D721Med (cell line): ENCODE measurements around the gene TNFRSF9.

Source experiments
- DNase-seq: peaks from one replicate; pipeline ENCODE4 v3.0.0; 2011; ENCODE audit warnings: low spot score; ENCODE audit not compliant: insufficient read length
- FAIRE-seq: peaks from 2 replicates; lab custom pipeline; 2011; peaks lifted over from hg19 to GRCh38; lab: Jason Lieb, UNC
- TF ChIP-seq, protein P1 (sequence below): IDR thresholded peaks from 2 replicates; pipeline ENCODE4 v1.5.1; 2012; ENCODE audit warnings: mild to moderate bottlenecking, control low read depth; ENCODE audit not compliant: insufficient read depth; ENCODE audit errors: missing control alignments

The TNFRSF9 gene

DNA sequence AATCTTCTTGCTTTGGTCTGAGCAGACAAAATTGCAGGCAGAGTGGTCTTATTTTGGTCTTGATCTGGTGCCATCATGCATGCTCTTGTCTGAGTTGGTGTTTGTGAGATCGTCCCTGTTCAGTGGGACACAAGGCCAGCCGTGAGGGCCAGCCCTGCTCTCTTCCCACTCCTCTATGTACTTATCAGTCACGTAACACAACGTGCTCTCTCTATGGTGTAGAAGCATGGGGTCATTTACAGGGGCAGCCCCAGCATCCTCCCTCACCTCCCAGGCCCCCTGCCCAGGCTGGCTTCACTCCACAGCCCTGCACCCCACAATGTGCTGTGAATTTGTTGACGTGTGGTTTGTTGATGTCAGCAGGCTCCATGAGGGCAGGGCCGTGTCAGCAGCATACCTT is 69.5 kb downstream of the TNFRSF9 start:
- TF ChIP-seq, protein P1, sequence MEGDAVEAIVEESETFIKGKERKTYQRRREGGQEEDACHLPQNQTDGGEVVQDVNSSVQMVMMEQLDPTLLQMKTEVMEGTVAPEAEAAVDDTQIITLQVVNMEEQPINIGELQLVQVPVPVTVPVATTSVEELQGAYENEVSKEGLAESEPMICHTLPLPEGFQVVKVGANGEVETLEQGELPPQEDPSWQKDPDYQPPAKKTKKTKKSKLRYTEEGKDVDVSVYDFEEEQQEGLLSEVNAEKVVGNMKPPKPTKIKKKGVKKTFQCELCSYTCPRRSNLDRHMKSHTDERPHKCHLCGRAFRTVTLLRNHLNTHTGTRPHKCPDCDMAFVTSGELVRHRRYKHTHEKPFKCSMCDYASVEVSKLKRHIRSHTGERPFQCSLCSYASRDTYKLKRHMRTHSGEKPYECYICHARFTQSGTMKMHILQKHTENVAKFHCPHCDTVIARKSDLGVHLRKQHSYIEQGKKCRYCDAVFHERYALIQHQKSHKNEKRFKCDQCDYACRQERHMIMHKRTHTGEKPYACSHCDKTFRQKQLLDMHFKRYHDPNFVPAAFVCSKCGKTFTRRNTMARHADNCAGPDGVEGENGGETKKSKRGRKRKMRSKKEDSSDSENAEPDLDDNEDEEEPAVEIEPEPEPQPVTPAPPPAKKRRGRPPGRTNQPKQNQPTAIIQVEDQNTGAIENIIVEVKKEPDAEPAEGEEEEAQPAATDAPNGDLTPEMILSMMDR = no peak
- DNase-seq (no peak), FAIRE-seq (no peak)

DNA sequence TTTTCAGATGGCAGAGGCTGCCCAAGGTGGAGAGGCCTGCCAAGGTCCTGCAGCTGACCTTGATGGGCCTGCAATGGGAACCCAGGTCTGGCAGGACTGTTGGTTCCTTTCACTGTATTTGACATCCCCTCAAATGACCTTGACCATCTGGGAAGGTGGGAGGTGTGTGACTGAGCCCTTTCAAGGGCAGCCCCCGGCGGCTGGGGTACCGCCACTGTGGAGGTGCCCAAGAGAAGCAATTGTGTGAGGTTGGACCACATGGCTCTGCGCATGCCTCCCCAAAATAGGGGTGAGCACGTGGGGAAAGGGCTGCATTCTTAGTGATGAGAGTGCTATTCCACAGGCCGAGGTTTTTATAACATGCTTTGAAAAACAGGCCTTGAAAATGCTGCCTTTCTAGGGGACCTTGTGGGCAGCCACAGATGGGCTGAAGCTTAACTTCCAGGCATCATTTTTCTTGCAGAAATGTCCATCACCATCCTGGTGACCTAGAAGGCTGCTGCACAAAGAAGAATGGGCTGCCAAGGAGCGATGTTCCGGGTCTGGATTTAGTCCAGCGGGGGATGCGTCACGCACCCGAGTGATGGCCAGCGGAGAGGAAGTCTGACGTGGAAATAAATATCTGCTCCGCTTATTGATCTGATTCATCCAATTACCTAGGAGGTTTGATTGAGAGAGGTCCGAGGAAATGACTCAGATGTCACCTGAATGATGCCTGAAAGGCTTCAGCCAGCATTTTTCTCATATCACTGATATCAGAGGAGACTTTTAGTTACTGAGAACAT is 71.3 kb downstream of the TNFRSF9 start:
- TF ChIP-seq, protein P1 = no peak
- no peak for DNase-seq
- FAIRE-seq = no peak

DNA sequence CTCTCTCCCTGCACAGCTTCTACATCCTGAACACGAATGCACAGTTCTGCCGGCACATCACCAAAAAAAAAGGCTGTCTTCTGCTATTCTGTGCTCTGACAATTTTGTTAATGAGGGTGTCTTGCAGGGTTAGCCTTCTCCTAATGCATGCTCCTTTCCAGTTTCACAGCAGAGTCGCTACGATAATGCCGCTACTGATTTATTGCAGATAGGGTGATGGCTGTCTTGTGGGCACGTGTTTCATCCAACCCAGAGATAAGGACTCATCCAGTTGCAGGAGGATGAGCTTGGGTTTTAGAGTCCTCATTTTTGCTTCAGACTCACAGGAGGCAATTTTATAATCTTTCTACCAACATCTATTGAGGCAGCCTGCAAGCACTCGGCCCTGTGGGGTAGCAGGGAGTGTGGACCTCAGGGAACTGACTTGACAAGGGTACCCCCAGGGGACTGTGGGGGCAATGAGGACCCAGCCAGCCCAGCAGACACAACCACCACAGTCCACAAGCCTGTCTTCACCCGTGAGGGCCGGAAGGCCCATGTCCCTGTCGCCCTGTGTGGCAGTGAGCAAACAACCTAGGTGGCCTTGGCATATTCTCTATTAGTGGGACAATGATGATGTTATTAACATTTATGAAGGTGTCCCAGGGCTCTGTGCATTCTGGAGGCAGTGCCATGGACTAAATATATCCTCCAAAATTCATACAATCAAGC is 72.4 kb downstream of the TNFRSF9 start:
- TF ChIP-seq, protein P1 = no peak
- DNase-seq = no peak
- FAIRE-seq = no peak

DNA sequence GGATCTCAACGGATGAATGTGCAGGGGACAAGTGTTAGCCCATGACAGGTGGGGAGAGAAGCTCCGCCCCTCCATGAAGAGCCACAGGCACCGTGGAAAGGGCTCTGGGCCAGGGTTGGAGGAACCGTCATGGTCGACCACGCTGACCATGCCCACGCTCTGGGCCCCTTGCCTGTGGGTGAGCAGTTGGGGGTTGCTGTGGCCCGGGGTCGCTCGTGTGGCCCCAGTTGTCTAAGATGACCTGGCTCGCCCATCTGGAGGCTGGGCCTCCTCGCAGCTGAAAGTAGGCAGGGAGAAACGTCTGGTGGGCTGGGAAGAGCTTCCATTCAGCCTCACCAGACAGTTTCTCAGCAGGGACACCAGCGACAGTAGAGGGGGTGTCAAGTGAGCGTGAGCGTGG is 74.7 kb downstream of the TNFRSF9 start:
- FAIRE-seq (no peak), DNase-seq (no peak)
- TF ChIP-seq, protein P1 = no peak
